Left ventricle myocardium inferior (tissue), 1 donor: ENCODE measurements around the gene ADK. TPM values are rescaled to one million over a fixed set of nuclear protein-coding genes. Genes with fewer than 3 reads are reported as not detected.

Experiments
- DNase-seq: peaks from one replicate; pipeline ENCODE4 v3.0.0-alpha.2; 2020
- H3K27ac ChIP-seq: fragments of 200-600 bp; replicated peaks from 2 replicates; pipeline ENCODE4 v1.8.0; 2021
- H3K27me3 ChIP-seq: fragments of 200-600 bp; 2 replicates; pipeline ENCODE4 v1.8.0; 2021; ENCODE audit warnings: low read depth
- H3K36me3 ChIP-seq: fragments of 200-600 bp; 2 replicates; pipeline ENCODE4 v1.8.0; 2021
- H3K4me1 ChIP-seq: fragments of 200-600 bp; 2 replicates; pipeline ENCODE4 v1.8.0; 2021
- H3K4me3 ChIP-seq: fragments of 200-600 bp; 2 replicates; pipeline ENCODE4 v1.8.0; 2021; ENCODE audit warnings: mild to moderate bottlenecking, moderate library complexity
- H3K9me3 ChIP-seq: fragments of 200-600 bp; replicated peaks from 2 replicates; pipeline ENCODE4 v1.8.0; 2021
- intact Hi-C: fragments of 100-400 bp; cut with micrococcal nuclease; formaldehyde crosslinking; loops from one replicate; pipeline ENCODE4 v1.11.0; 2022
- total RNA-seq: library from RNA; stranded (reverse); fragmentation: NEBNext Ultra II Directional; extraction: Animal tissue kit (Norgen Biotek cat#: 25700); gene quantifications from one replicate; pipeline ENCODE4 v1.2.1, GENCODE V29; 2021
- TF ChIP-seq, protein P1 (sequence below): fragments of 200-600 bp; IDR thresholded peaks from 2 replicates; pipeline ENCODE4 v1.8.0; 2021; ENCODE audit warnings: antibody characterized with exemption, mild to moderate bottlenecking, borderline replicate concordance
- donor health status: DM: no; HTN: yes; CAD: no; lungs with severe emphysema.

The ADK gene
- total RNA-seq, 1 donor from 2014 or later, result 41.3 TPM

- TF ChIP-seq, protein P1, sequence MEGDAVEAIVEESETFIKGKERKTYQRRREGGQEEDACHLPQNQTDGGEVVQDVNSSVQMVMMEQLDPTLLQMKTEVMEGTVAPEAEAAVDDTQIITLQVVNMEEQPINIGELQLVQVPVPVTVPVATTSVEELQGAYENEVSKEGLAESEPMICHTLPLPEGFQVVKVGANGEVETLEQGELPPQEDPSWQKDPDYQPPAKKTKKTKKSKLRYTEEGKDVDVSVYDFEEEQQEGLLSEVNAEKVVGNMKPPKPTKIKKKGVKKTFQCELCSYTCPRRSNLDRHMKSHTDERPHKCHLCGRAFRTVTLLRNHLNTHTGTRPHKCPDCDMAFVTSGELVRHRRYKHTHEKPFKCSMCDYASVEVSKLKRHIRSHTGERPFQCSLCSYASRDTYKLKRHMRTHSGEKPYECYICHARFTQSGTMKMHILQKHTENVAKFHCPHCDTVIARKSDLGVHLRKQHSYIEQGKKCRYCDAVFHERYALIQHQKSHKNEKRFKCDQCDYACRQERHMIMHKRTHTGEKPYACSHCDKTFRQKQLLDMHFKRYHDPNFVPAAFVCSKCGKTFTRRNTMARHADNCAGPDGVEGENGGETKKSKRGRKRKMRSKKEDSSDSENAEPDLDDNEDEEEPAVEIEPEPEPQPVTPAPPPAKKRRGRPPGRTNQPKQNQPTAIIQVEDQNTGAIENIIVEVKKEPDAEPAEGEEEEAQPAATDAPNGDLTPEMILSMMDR, result no peak
- Histone ChIP-seq H3K27ac (no peak overlapping the region), H3K36me3 (no peaks in the 10 kb centered on the region), H3K27me3 (no peaks in the 10 kb centered on the region), H3K4me1 (peaks cover 8% of the 10 kb centered on the region), H3K9me3 (peaks cover 3% of the 10 kb centered on the region), H3K4me3 (no peak overlapping the region)
- intact Hi-C loops, result no loop called here
- no peak for DNase-seq
These were observed 587.5 kb downstream of the ADK start for GRCh38 chr10:74738542-74738941.

DNA sequence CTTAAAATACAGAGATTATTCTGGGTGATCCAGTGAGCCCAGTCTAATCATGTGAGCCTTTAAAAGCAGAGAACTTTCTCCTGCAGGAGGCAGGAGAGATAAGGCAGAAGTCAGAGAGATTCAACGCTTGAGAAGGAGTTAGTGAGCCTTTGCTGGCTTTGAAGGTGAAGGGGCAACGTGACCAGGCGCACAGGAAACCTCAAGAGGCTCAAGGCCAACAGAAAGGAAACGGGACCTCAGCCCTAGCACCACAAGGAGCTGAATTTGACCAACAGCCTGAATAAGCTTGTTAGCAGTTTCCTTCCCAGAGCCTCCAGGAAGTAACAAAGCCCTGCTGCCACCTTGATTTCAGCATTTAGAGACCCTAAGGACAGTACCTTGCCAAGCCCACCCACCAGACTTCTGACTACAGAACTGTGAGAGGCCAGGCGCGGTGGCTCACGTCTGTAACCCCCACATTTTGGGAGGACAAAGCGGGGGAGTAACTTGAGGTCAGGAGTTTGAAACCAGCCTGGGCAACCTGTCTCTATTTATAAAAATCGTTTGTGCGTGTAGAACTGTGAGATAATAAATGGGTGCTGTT lies 588.1 kb downstream of the ADK start:
- Histone ChIP-seq H3K27me3 (no peaks in the 10 kb centered on the region), H3K4me3 (no peak overlapping the region), H3K9me3 (no peaks in the 10 kb centered on the region), H3K36me3 (no peaks in the 10 kb centered on the region), H3K4me1 (peaks cover 8% of the 10 kb centered on the region), H3K27ac (no peak overlapping the region)
- TF ChIP-seq, protein P1, result peak; percentile 39
- no peak for DNase-seq
- intact Hi-C loops, result no loop called here

DNA sequence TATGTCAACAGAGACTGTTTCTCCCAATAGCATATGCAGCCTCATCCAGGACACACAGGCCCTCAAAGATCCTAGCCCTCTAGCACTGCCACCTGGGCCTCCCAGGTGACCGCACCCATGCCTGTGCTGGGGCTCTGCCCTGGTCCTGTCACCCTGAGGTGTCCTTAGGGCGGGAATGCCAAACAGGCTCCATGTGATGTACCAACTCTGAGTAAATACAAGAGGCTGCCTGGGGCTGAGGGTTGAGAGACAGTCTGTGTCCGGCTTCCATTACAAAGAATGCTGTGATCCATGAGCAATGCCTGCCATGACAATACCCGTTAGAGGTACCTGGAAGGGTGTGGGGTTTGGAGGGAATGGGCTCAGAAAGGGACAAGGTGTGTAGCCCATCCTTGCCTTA lies 592.4 kb downstream of the ADK start:
- Histone ChIP-seq H3K27ac (no peak overlapping the region), H3K9me3 (no peaks in the 10 kb centered on the region), H3K4me3 (no peak overlapping the region), H3K36me3 (no peaks in the 10 kb centered on the region), H3K27me3 (no peaks in the 10 kb centered on the region), H3K4me1 (peaks cover 8% of the 10 kb centered on the region)
- intact Hi-C loops, result no loop called here
- DNase-seq, result no peak
- TF ChIP-seq, protein P1, result no peak

- Histone ChIP-seq H3K27me3 (no peaks in the 10 kb centered on the region), H3K4me1 (no peaks in the 10 kb centered on the region), H3K9me3 (no peaks in the 10 kb centered on the region), H3K27ac (no peak overlapping the region), H3K36me3 (no peaks in the 10 kb centered on the region), H3K4me3 (no peak overlapping the region)
- intact Hi-C loops, result no loop called here
- TF ChIP-seq, protein P1, result no peak
- no peak for DNase-seq
These were observed 594.4 kb downstream of the ADK start for GRCh38 chr10:74745449-74745848.

GRCh38 chr10:74746813-74747212 lies 595.8 kb downstream of the ADK start:
- no peaks in the 10 kb centered on the region for H3K9me3 ChIP-seq
- no peaks in the 10 kb centered on the region for H3K27me3 ChIP-seq
- no peaks in the 10 kb centered on the region for H3K4me1 ChIP-seq
- no peak overlapping the region for H3K27ac ChIP-seq
- intact Hi-C loops, result no loop called here
- H3K4me3 ChIP-seq, result no peak overlapping the region
- TF ChIP-seq, protein P1, result no peak
- no peak for DNase-seq
- no peaks in the 10 kb centered on the region for H3K36me3 ChIP-seq
